Neural cell (in vitro differentiated cells): ENCODE data around the gene MRTFA. TPM values are rescaled to one million over a fixed set of nuclear protein-coding genes. Genes with fewer than 3 reads are reported as not detected.

Source experiments
- H2AFZ ChIP-seq: fragments of 200-600, 300-800 bp; sonication (generic), shearing (Covaris generic); 2 replicates; pipeline ENCODE4 v1.6.0; 2014; ENCODE audit warnings: low read depth, mild to moderate bottlenecking, antibody characterized with exemption, low read length, moderate library complexity
- H3F3A ChIP-seq: fragments of 200-600 bp; shearing (Covaris generic); 2 replicates; pipeline ENCODE4 v1.6.1; 2016; ENCODE audit warnings: mild to moderate bottlenecking, moderate library complexity, mixed read lengths, antibody characterized with exemption, low read length; ENCODE audit not compliant: insufficient read depth, poor library complexity, severe bottlenecking
- H3K27ac ChIP-seq: fragments of 200-600, 300-800 bp; sonication (generic), shearing (Covaris generic); 2 replicates; pipeline ENCODE4 v1.5.1; 2014; ENCODE audit warnings: mild to moderate bottlenecking, low read length, moderate library complexity
- H3K27me3 ChIP-seq: fragments of 300-800, 200-600 bp; sonication (generic), shearing (Covaris generic); 2 replicates; pipeline ENCODE4 v1.6.0; 2014; ENCODE audit warnings: mild to moderate bottlenecking, low read depth, low read length, moderate library complexity; ENCODE audit not compliant: insufficient read depth
- H3K36me3 ChIP-seq: fragments of 300-800, 200-600 bp; sonication (generic), shearing (Covaris generic); 2 replicates; pipeline ENCODE4 v1.5.1; 2014; ENCODE audit warnings: mild to moderate bottlenecking, antibody characterized with exemption, low read length, moderate library complexity; ENCODE audit not compliant: insufficient read depth
- H3K4me2 ChIP-seq: fragments of 300-800, 200-600 bp; sonication (generic), shearing (Covaris generic); 2 replicates; pipeline ENCODE4 v1.6.0; 2014; ENCODE audit warnings: mild to moderate bottlenecking, low read length
- H3K4me3 ChIP-seq: fragments of 300-800, 200-600 bp; sonication (generic), shearing (Covaris generic); 2 replicates; pipeline ENCODE4 v1.5.1; 2014; ENCODE audit warnings: mild to moderate bottlenecking, low read length, moderate library complexity
- H3K79me2 ChIP-seq: fragments of 200-600 bp; shearing (Covaris generic); replicated peaks from 2 replicates; pipeline ENCODE4 v1.6.0; 2014; ENCODE audit warnings: mild to moderate bottlenecking, low read length, moderate library complexity; ENCODE audit not compliant: insufficient read depth
- H3K9ac ChIP-seq: fragments of 300-800, 200-600 bp; sonication (generic), shearing (Covaris generic); 2 replicates; pipeline ENCODE4 v1.6.1; 2016; ENCODE audit warnings: mild to moderate bottlenecking, low read length, mixed read lengths
- H3K9me2 ChIP-seq: fragments of 200-600 bp; shearing (Covaris generic); 2 replicates; pipeline ENCODE4 v1.6.1; 2016; ENCODE audit warnings: mild to moderate bottlenecking, low read length, mixed read lengths; ENCODE audit not compliant: insufficient read depth
- H3K9me3 ChIP-seq: fragments of 200-600, 300-800 bp; sonication (generic), shearing (Covaris generic); 2 replicates; pipeline ENCODE4 v1.6.1; 2016; ENCODE audit warnings: mild to moderate bottlenecking, mixed run types, low read length, moderate library complexity, mixed read lengths
- H4K20me1 ChIP-seq: fragments of 200-600 bp; shearing (Covaris generic); 2 replicates; pipeline ENCODE4 v1.6.1; 2016; ENCODE audit warnings: mild to moderate bottlenecking, mixed run types; ENCODE audit not compliant: insufficient read depth
- EP300 ChIP-seq: fragments of 450-650 bp; conservative IDR thresholded peaks from 2 replicates; pipeline ENCODE4 v1.6.1; 2014; ENCODE audit warnings: antibody characterized with exemption, mild to moderate bottlenecking, moderate library complexity; ENCODE audit not compliant: poor library complexity, severe bottlenecking
- EZH2 ChIP-seq: fragments of 200-600, 300-800 bp; shearing (Covaris generic), sonication (generic); IDR thresholded peaks from 2 replicates; pipeline ENCODE4 v1.6.1; 2014; ENCODE audit warnings: antibody characterized with exemption, low read length, borderline replicate concordance, mild to moderate bottlenecking; ENCODE audit not compliant: insufficient read depth, poor library complexity, severe bottlenecking
- MXI1 ChIP-seq: fragments of 450-650 bp; conservative IDR thresholded peaks from 2 replicates; pipeline ENCODE4 v1.6.1; 2014; ENCODE audit warnings: antibody characterized with exemption, mild to moderate bottlenecking; ENCODE audit not compliant: poor library complexity, severe bottlenecking
- POLR2AphosphoS5 ChIP-seq: IDR thresholded peaks from 2 replicates; pipeline ENCODE4 v1.6.1; 2012
- RAD21 ChIP-seq: fragments of 450-650 bp; conservative IDR thresholded peaks from 2 replicates; pipeline ENCODE4 v1.6.1; 2014; ENCODE audit warnings: antibody characterized with exemption, mild to moderate bottlenecking, moderate library complexity
- SMC3 ChIP-seq: fragments of 450-650 bp; conservative IDR thresholded peaks from 2 replicates; pipeline ENCODE4 v1.6.1; 2014; ENCODE audit warnings: antibody characterized with exemption, mild to moderate bottlenecking, moderate library complexity; ENCODE audit not compliant: poor library complexity
- TAF1 ChIP-seq: IDR thresholded peaks from 2 replicates; pipeline ENCODE4 v1.6.1; 2012; ENCODE audit warnings: low read depth
- polyA plus RNA-seq: library from polyadenylated mRNA; depleted of rRNA; stranded (reverse); fragments of >200 nt; gene quantifications from 2 replicates; pipeline ENCODE4 v1.2.3, GENCODE V29; 2014
- TF ChIP-seq, protein P1 (sequence below): fragments of 450-650 bp; IDR thresholded peaks from 2 replicates; pipeline ENCODE4 v1.5.1; 2014; ENCODE audit warnings: antibody characterized with exemption, mild to moderate bottlenecking, moderate library complexity; ENCODE audit not compliant: poor library complexity, severe bottlenecking
- TF ChIP-seq, protein P2 (sequence below): IDR thresholded peaks from 2 replicates; pipeline ENCODE4 v1.6.1; 2012; ENCODE audit warnings: borderline replicate concordance

MRTFA gene
- polyA plus RNA-seq, 1 donor from 2014 or later, result 19.3 TPM

DNA sequence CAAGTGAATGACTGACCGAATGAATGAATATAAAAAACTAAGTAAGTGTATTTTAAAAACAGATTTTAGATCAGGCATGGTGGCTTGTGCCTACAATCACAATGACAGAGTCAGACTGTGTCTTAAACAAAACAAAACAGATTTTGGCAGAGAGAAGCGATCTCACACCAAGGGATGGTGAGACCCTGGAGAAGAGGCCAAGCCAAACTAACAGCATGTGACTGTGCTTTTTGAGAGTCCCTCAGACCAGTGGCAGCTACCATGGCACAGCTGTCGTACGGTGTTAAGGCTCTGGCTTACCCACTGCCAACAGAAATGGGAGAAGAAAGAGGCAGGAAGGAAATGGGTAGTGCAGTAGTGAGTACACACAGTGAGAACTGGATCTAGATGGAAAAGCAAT lies 205.5 kb downstream of the MRTFA start:
- Histone ChIP-seq H3K27me3 (no peaks in the 10 kb centered on the region), H3F3A (no peaks in the 10 kb centered on the region), H3K36me3 (no peaks in the 10 kb centered on the region), H4K20me1 (no peaks in the 10 kb centered on the region), H3K4me2 (no peak overlapping the region), H3K9me3 (no peaks in the 10 kb centered on the region), H2AFZ (no peak overlapping the region), H3K27ac (no peak overlapping the region), H3K79me2 (no peaks in the 10 kb centered on the region), H3K9me2 (no peaks in the 10 kb centered on the region), H3K9ac (no peak overlapping the region), H3K4me3 (no peak overlapping the region)
- TF ChIP-seq MXI1, result no peak
- no peak for TF ChIP-seq RAD21
- TF ChIP-seq TAF1, result no peak
- no peak for TF ChIP-seq EZH2
- TF ChIP-seq, protein P1, sequence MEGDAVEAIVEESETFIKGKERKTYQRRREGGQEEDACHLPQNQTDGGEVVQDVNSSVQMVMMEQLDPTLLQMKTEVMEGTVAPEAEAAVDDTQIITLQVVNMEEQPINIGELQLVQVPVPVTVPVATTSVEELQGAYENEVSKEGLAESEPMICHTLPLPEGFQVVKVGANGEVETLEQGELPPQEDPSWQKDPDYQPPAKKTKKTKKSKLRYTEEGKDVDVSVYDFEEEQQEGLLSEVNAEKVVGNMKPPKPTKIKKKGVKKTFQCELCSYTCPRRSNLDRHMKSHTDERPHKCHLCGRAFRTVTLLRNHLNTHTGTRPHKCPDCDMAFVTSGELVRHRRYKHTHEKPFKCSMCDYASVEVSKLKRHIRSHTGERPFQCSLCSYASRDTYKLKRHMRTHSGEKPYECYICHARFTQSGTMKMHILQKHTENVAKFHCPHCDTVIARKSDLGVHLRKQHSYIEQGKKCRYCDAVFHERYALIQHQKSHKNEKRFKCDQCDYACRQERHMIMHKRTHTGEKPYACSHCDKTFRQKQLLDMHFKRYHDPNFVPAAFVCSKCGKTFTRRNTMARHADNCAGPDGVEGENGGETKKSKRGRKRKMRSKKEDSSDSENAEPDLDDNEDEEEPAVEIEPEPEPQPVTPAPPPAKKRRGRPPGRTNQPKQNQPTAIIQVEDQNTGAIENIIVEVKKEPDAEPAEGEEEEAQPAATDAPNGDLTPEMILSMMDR, result no peak
- no peak for TF ChIP-seq POLR2AphosphoS5

DNA sequence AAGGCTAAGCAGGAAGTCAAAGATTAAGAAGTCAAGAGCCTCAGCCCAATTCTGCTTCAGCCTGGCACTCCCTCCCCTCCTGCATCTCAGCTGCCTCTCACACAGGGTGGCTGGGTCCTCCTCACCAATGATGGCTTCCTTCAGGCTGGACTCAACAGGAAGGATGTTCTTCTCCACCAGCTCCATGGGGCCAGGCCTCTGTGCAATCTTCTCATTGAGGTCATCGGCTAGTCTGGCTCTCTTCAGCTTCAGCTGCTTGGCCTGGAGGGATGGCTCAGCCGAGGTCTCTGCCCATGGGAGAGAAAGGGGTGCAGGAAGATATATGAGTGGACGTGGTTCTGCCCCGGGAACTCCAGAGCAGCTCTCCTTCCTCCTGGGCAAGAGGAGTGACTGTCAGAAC lies 207.0 kb downstream of the MRTFA start:
- no peaks in the 10 kb centered on the region for H4K20me1 ChIP-seq
- TF ChIP-seq EZH2 (no peak), POLR2AphosphoS5 (no peak), RAD21 (no peak), MXI1 (no peak)
- no peak overlapping the region for H3K27ac ChIP-seq
- H3K9me2 ChIP-seq, result no peaks in the 10 kb centered on the region
- no peaks in the 10 kb centered on the region for H3K9me3 ChIP-seq
- no peaks in the 10 kb centered on the region for H3K27me3 ChIP-seq
- H3F3A ChIP-seq, result no peaks in the 10 kb centered on the region
- H2AFZ ChIP-seq, result no peak overlapping the region
- no peaks in the 10 kb centered on the region for H3K36me3 ChIP-seq
- H3K4me3 ChIP-seq, result no peak overlapping the region
- no peaks in the 10 kb centered on the region for H3K79me2 ChIP-seq
- no peak overlapping the region for H3K4me2 ChIP-seq
- no peak overlapping the region for H3K9ac ChIP-seq

DNA sequence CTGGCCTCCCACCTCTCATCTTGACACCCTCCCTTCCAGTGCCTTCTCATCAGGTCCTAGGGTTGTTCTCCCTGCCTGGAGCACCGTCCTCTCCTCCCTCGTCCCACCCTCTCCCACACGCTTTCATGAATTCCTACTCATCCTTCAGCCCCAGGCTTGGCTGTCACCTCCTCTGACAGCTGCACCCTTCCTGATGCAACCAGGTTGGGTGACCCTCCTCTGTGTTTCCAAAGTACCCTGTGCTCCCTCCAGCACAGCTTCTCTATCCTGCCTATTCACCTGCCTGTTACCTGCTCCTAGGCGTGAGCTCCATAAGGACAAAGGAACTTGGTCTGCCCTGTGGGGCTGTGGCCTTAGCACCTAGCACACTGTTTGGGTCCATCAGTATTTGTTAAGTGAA lies 207.7 kb downstream of the MRTFA start:
- Histone ChIP-seq H2AFZ (no peak overlapping the region), H3K4me3 (no peak overlapping the region), H3K27me3 (no peaks in the 10 kb centered on the region), H3K27ac (no peak overlapping the region), H3K79me2 (no peaks in the 10 kb centered on the region), H3K9ac (no peak overlapping the region), H3K36me3 (no peaks in the 10 kb centered on the region), H3F3A (no peaks in the 10 kb centered on the region), H3K4me2 (no peak overlapping the region), H3K9me2 (no peaks in the 10 kb centered on the region), H4K20me1 (no peaks in the 10 kb centered on the region), H3K9me3 (no peaks in the 10 kb centered on the region)
- TF ChIP-seq, protein P1, result no peak
- TF ChIP-seq EP300 (no peak), RAD21 (no peak), POLR2AphosphoS5 (no peak), MXI1 (no peak), EZH2 (no peak), SMC3 (no peak), TAF1 (no peak)
- TF ChIP-seq, protein P2, sequence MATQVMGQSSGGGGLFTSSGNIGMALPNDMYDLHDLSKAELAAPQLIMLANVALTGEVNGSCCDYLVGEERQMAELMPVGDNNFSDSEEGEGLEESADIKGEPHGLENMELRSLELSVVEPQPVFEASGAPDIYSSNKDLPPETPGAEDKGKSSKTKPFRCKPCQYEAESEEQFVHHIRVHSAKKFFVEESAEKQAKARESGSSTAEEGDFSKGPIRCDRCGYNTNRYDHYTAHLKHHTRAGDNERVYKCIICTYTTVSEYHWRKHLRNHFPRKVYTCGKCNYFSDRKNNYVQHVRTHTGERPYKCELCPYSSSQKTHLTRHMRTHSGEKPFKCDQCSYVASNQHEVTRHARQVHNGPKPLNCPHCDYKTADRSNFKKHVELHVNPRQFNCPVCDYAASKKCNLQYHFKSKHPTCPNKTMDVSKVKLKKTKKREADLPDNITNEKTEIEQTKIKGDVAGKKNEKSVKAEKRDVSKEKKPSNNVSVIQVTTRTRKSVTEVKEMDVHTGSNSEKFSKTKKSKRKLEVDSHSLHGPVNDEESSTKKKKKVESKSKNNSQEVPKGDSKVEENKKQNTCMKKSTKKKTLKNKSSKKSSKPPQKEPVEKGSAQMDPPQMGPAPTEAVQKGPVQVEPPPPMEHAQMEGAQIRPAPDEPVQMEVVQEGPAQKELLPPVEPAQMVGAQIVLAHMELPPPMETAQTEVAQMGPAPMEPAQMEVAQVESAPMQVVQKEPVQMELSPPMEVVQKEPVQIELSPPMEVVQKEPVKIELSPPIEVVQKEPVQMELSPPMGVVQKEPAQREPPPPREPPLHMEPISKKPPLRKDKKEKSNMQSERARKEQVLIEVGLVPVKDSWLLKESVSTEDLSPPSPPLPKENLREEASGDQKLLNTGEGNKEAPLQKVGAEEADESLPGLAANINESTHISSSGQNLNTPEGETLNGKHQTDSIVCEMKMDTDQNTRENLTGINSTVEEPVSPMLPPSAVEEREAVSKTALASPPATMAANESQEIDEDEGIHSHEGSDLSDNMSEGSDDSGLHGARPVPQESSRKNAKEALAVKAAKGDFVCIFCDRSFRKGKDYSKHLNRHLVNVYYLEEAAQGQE, result no peak
